ENCODE data around the gene CPTP. TPM values are rescaled to one million over a fixed set of nuclear protein-coding genes. Genes with fewer than 3 reads are reported as not detected.

The CPTP gene
- total and polyA plus RNA-seq, 2 of the 13 experiments (the other 11 are each of a cell fraction or from before 2014, with no cell fraction given), result 5.5 to 9.3 TPM

DNA sequence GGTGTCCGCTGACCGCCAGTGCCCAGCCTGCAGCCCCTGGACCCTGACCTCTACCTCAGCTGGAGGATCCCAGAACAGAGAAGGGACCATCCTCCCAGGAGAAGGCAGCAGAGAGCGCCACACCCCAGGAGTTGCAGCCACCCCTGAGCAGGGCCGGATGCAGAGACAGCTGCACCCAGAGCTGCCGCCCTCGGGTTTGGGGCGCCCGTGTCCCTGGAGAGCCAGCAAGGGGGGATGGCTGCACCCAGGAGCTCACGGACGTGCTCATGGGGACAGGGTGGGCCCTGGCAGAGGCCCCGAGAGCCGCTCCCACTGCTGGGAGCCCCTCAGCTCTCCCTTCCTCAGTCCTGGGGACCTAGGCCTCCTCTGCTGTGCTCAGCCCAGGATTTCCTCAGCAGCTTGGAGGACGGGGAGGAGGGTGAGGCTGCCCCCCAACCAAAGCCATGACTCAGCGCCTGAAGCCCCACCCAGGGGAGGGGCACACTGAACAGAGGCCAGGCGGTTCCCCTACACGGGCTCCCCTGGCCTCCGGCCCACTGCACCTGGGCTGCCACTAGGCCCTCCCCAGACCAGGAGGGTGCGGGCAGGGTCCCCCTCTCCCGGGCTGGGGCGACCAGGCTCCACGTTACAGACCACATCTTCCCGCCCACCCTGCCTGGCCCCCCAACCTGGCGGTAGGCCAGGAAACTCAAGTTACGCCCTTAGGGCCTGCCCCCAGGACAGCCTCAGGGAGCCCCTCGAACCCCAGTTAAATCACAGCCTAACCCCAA, 19.1 kb upstream of the CPTP start (continued):
- TF ChIP-seq MAZ (IDR thresholded peaks at IDR 0.05; ENCODE audit: borderline replicate concordance, low read depth, low read length) (peak; percentile 39; the same call in 1 of the 2 replicates), MAZ (CRISPR knock-in tag; IDR thresholded peaks at IDR 0.05; ENCODE audit: low read depth) (peak; percentile 59; the same call in 1 of the 2 replicates), HNRNPUL1 (IDR thresholded peaks at IDR 0.05; ENCODE audit: low read depth, low read length) (no peak), MEF2D (CRISPR knock-in tag; IDR thresholded peaks at IDR 0.05) (no peak), HOXD1 (CRISPR knock-in tag; IDR thresholded peaks at IDR 0.05) (0 out of 2 replicates have a peak, but pooled peaks have one; percentile 32), SPEN (CRISPR knock-in tag; IDR thresholded peaks at IDR 0.05; ENCODE audit: low read depth) (no peak; the same call in 1 of the 2 replicates), ZFP82 (CRISPR knock-in tag; IDR thresholded peaks at IDR 0.05; ENCODE audit: borderline replicate concordance) (no peak), ZNF160 (CRISPR knock-in tag; IDR thresholded peaks at IDR 0.05) (no peak), CBX2 (IDR thresholded peaks at IDR 0.05; ENCODE audit: low read depth, low read length) (no peak), CBX2 (CRISPR knock-in tag; IDR thresholded peaks at IDR 0.05; ENCODE audit: low read depth) (no peak), ZNF230 (CRISPR knock-in tag; IDR thresholded peaks at IDR 0.05) (no peak), ZNF782 (CRISPR knock-in tag; IDR thresholded peaks at IDR 0.05; ENCODE audit: borderline replicate concordance) (no peak), NFIB (CRISPR knock-in tag; IDR thresholded peaks at IDR 0.05; ENCODE audit: borderline replicate concordance) (no peak), ZMYM3 (CRISPR knock-in tag; IDR thresholded peaks at IDR 0.05) (no peak), HNF4G (IDR thresholded peaks at IDR 0.05; ENCODE audit: borderline replicate concordance, low read depth, low read length) (no peak), HNF4G (CRISPR knock-in tag; IDR thresholded peaks at IDR 0.05; ENCODE audit: borderline replicate concordance, low read depth) (no peak), HOXA3 (CRISPR knock-in tag; IDR thresholded peaks at IDR 0.05) (peak; percentile 11; the same call in 1 of the 2 replicates), ZNF205 (CRISPR knock-in tag; IDR thresholded peaks at IDR 0.05) (no peak)
- TF ChIP-seq, protein P1, sequence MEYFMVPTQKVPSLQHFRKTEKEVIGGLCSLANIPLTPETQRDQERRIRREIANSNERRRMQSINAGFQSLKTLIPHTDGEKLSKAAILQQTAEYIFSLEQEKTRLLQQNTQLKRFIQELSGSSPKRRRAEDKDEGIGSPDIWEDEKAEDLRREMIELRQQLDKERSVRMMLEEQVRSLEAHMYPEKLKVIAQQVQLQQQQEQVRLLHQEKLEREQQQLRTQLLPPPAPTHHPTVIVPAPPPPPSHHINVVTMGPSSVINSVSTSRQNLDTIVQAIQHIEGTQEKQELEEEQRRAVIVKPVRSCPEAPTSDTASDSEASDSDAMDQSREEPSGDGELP (IDR thresholded peaks at IDR 0.05; ENCODE audit: borderline replicate concordance, low read depth), result peak; percentile 77; the same call in 1 of the 2 replicates
- TF ChIP-seq, protein P2, sequence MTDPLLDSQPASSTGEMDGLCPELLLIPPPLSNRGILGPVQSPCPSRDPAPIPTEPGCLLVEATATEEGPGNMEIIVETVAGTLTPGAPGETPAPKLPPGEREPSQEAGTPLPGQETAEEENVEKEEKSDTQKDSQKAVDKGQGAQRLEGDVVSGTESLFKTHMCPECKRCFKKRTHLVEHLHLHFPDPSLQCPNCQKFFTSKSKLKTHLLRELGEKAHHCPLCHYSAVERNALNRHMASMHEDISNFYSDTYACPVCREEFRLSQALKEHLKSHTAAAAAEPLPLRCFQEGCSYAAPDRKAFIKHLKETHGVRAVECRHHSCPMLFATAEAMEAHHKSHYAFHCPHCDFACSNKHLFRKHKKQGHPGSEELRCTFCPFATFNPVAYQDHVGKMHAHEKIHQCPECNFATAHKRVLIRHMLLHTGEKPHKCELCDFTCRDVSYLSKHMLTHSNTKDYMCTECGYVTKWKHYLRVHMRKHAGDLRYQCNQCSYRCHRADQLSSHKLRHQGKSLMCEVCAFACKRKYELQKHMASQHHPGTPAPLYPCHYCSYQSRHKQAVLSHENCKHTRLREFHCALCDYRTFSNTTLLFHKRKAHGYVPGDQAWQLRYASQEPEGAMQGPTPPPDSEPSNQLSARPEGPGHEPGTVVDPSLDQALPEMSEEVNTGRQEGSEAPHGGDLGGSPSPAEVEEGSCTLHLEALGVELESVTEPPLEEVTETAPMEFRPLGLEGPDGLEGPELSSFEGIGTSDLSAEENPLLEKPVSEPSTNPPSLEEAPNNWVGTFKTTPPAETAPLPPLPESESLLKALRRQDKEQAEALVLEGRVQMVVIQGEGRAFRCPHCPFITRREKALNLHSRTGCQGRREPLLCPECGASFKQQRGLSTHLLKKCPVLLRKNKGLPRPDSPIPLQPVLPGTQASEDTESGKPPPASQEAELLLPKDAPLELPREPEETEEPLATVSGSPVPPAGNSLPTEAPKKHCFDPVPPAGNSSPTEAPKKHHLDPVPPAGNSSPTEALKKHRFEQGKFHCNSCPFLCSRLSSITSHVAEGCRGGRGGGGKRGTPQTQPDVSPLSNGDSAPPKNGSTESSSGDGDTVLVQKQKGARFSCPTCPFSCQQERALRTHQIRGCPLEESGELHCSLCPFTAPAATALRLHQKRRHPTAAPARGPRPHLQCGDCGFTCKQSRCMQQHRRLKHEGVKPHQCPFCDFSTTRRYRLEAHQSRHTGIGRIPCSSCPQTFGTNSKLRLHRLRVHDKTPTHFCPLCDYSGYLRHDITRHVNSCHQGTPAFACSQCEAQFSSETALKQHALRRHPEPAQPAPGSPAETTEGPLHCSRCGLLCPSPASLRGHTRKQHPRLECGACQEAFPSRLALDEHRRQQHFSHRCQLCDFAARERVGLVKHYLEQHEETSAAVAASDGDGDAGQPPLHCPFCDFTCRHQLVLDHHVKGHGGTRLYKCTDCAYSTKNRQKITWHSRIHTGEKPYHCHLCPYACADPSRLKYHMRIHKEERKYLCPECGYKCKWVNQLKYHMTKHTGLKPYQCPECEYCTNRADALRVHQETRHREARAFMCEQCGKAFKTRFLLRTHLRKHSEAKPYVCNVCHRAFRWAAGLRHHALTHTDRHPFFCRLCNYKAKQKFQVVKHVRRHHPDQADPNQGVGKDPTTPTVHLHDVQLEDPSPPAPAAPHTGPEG (CRISPR knock-in tag; IDR thresholded peaks at IDR 0.05), result peak; percentile 48
- TF ChIP-seq, protein P3, sequence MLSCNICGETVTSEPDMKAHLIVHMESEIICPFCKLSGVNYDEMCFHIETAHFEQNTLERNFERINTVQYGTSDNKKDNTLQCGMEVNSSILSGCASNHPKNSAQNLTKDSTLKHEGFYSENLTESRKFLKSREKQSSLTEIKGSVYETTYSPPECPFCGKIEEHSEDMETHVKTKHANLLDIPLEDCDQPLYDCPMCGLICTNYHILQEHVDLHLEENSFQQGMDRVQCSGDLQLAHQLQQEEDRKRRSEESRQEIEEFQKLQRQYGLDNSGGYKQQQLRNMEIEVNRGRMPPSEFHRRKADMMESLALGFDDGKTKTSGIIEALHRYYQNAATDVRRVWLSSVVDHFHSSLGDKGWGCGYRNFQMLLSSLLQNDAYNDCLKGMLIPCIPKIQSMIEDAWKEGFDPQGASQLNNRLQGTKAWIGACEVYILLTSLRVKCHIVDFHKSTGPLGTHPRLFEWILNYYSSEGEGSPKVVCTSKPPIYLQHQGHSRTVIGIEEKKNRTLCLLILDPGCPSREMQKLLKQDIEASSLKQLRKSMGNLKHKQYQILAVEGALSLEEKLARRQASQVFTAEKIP (CRISPR knock-in tag; IDR thresholded peaks at IDR 0.05; ENCODE audit: borderline replicate concordance), result no peak
